Left hindlimb (tissue), 1 donor: ENCODE results near the gene OR2T35.
"Not testable (repeated sequence)": the region's sequence is repeated elsewhere in the genome, so short reads cannot be mapped to it uniquely, and the experiment has no call there.

Experiments
- DNase-seq: peaks from one replicate; pipeline ENCODE4 v3.0.0-alpha.2; 2018

OR2T35 gene

DNA sequence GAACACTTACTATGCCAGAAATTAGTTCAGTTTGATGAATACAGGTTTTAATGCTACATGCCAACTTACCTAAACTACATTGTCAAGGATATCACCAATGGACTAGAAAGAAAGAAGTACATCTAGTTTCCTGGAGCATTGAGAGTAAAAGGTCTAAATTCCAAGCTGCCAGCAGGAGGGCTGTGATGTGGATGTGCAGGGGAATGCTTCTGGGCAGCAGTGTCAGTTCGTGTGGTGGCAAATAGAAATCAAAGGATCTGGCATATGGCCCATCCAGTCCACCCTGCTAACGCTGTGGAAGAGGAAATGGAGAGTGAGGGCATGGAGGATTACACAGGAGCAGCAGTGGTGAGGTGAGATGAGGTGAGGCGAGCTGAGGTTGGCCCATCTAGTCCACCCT lies at the start of gene OR2T35:
OR2T35 (minus strand) TSS at position 101 of the 400 bp plus-strand sequence. CDS start 6,020 bp downstream, outside the sequence.
- DNase-seq = not testable (repeated sequence)

GRCh38 chr1:248691567-248692155 lies 46.6 kb upstream of the OR2T35 start:
- no peak for DNase-seq

DNA sequence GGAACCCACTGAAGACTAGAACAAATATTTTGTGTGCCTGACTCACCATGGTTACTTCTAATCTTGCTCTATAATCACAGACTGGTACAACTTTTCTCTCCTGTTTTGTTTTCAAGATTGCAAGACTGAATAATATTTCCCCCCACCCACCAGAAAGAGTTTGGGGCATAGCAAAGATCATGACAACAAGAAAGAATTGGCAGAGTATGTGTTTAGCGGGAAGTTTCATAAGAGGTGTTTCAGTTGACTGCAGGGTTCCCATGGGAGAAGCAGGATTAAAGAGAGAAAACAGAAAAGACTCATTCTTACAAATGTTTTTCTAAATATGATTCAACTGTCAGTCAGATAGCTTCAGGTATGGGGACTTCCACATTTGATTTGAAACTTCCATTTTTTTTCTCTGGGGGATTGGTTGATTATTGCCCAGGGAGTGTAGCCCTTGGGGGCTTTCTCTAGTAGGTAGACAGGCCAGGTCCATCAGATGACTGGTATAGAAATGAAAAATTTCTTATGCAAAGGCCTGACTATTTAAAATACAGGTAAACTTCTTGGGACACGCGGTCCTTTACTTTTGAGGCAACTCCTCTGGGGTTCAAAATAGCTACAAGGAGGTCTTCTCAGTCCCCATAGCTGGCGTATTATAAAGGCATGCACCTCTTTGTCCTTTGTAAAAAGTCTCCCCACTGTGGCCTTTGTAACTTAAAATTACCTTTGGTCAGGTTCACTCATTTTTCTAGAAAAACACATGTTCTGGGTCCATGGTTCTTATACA lies 43.6 kb upstream of the OR2T35 start:
- no peak for DNase-seq

- no peak for DNase-seq
Measured at GRCh38 chr1:248686815-248687214, 41.7 kb upstream of the OR2T35 start.

- no peak for DNase-seq
Measured at GRCh38 chr1:248681651-248682050, 36.6 kb upstream of the OR2T35 start.

- DNase-seq = no peak
Measured at GRCh38 chr1:248670003-248670402, 24.9 kb upstream of the OR2T35 start.

- not testable (repeated sequence) for DNase-seq
Measured at GRCh38 chr1:248663453-248664328, 18.6 kb upstream of the OR2T35 start.

- DNase-seq = not testable (repeated sequence)
Measured at GRCh38 chr1:248656797-248657196, 11.7 kb upstream of the OR2T35 start.

GRCh38 chr1:248655354-248655753 lies 10.3 kb upstream of the OR2T35 start, which contains the start of gene OR2T27:
Gene OR2T27 (minus strand): TSS chr1:248655528. CDS start chr1:248650884, 4,644 bp downstream.
- DNase-seq = not testable (repeated sequence)

DNA sequence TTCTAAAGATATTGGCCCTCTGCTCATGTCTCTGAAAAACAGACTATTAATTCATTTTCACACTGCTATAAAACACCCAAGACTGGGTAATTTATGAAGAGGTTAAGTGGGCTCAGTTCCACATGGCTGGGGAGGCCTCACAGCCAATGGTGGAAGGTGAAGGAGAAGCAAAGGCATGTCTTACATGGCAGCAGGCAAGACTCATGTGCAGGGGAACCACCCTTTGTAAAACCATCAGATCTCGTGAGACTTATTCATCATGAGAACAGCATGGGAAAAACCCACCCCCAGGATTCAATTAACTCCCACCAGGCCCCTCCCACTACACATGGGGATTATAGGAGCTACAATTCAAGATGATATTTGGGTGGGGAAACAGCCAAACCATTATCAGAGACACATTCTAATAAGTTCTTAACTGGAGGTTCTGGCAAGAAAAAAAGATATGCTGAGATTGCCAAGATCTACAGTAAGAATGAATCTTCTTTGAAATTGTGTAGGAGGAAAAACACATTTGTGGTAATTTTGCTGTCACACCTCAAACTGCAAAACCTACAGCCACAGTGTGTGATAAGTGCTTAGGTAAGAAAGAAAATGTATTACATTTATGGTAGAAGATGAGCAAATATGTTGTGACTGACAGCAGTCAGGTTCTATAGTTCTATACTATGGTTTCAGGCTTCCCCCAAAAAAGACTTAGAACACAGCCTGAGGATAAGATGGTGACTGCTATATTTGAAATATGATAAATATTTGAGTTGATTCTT lies 3.9 kb upstream of the OR2T35 start:
- not testable (repeated sequence) for DNase-seq

DNA sequence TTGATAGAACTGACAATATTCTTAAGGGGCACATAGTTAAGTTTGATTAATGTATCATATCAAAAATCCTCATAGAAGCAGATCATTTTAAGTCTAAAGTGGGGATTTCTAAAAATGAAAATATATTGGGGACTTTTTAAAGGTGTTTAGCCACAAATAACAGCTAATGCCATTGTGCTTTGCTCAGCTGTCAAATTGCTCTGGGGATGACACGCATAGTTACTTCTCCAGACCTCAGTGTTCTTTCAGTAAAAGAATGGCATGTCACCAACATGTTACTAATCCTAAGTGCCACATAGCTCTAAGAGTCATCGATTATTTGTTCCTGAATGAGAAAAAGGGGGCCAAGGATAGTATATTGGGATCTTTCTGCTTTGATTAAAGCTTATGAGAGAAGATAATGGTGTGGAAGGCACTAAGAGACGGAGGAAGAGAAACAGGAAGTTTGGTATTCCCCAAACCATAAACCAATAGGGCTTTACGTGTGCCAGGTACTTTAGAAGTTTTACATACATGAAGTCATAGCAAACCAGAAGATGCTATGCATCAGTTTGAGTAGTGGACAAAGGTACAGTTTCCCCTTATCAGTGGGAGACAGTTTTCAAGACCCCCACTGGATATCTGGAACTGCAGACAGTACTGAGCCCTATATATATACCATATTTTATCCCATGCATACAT lies 2.0 kb downstream of the OR2T35 start:
- not testable (repeated sequence) for DNase-seq

DNA sequence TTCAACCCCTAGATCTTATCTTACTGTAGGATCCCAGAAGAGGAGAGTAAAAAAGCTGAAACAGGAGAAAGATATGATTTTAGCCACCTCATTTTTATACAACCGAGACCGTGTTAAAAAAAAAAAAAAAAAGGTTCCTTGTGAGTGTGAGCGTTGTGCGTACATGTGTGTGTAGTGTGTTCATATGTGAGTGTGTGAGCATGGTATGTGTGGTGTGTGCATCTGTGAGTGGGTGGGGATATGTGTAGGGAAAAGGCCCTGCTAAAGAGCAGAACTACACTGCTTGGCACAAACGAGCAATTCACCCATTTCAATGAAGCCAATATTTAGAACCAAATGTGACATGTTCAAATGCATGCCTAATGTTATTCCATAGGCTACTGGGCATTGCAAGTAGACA lies 3.5 kb downstream of the OR2T35 start:
- DNase-seq = not testable (repeated sequence)

- not testable (repeated sequence) for DNase-seq
Measured at GRCh38 chr1:248640906-248641305, 4.2 kb downstream of the OR2T35 start.

GRCh38 chr1:248639652-248640051 lies 5.4 kb downstream of the OR2T35 start:
- DNase-seq = not testable (repeated sequence)

DNA sequence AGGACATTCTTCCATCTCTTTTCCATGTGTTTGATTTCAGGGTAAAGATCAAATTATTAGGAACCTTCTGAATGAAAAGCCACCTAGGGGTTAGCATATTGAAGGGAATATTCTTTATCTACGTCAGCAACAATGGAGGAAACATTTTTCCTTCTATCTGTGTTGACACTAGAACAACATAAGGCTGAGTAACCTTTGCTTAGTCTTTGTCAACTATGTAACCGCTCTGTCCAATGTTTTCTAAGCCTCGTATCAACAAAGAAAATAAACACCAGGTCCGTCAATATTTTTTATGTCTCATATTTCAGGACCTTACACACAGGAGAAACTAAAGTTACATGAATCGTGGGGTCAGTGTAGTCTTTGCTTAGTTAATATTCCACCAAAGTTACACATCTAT lies 8.5 kb downstream of the OR2T35 start:
- not testable (repeated sequence) for DNase-seq

DNA sequence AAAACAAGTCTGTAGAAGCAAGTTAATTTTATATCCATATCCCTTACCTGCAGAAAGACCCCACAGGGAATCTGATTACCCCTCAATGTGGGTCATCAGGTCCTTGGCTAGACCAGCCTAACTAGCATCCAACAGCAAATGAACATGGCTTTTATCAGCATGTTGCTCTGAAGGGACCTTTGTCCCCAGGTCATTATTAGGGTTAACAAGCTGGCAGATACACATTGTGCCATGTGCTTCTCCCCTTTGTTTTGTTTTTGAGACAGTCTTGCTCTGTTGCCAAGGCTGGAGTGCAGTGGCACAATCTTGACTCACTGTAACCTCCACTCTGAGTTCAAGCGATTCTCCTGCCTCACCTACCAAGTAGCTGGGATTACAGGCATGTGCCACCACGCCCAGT lies 10.1 kb downstream of the OR2T35 start, which contains the start of gene OR2T11:
OR2T11 (minus strand) TSS at position 101 of the 400 bp plus-strand sequence. CDS start 7,963 bp downstream, outside the sequence.
- DNase-seq = not testable (repeated sequence)

DNA sequence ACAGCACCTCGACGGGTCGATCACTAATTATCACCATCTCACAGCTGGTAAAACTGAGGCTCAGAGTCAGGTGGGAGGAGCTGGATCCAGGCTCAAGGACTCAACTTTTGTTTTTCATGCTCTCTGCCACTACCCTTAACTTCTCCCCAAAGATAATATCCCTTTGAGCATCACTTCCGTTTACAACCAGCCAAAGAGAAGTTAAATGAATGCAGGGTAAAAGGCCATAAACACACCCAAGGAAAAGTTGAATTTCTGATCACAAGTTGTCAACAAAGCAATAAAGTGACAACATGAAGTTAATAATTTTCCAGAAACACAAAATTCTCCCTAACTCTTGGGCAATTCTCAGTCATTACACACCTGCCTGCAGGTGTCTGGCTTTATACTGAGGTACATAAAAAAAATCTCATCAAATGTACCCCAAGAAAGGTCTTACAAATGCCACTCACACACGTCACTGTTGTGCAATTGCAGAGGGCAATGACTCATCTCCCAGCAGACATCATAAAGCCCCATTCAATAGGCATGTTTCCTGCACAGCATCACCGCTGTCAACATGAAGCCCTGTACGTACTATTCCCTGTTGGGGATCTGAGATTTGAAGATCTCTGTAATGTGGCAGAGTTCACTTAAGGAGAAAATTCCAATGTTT lies 13.6 kb downstream of the OR2T35 start:
- DNase-seq = no peak

- no peak for DNase-seq
Measured at GRCh38 chr1:248630551-248630950, 14.5 kb downstream of the OR2T35 start.

DNA sequence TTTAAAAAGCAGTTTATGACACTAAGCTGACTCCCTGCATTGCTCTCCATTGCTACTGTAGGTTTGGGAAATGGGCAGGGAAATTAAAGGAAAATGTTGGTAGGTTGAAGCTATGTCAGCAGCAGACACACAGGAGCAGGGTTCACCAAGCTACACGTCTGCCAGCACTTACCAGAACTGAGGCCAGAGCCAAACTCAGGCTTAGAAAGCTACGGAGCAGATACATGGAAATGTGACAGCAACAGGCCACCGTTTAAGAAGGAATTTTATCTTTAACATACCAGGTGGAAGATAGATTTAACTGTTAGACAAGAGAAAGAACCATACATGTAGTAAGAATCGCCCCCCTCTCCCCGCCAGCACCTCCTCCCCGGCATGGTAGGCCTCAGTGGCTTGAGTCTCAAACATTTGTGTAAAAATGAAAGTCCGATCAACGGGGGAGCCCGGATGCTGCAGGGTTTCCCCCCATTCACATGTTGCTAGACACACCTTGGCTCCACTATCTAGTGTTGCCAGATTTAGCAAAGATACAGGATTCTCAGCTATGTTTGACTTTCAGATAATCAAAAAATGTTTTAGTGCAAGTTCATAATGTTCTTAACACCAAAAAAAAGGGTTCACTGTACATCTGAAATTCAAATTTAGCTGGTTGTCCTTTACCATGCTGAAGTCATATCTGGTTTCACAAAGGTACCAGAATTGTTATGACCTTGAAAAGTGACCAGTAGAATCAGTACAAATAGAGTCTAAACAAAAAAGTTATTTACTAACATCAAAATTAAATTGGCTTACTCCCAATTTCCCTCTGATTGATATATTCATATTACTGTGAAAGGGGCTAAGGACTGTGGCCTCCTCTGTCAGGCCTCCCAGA lies 16.9 kb downstream of the OR2T35 start:
- DNase-seq = no peak

- DNase-seq = no peak
Measured at GRCh38 chr1:248625971-248626370, 19.1 kb downstream of the OR2T35 start.
